Myocyte (in vitro differentiated cells): ENCODE results near the gene CD69. TPM values are rescaled to one million over a fixed set of nuclear protein-coding genes. Genes with fewer than 3 reads are reported as not detected.

ENCODE experiments used
- DNase-seq: peaks from one replicate; pipeline ENCODE4 v3.0.0-alpha.2; 2012; ENCODE audit warnings: low read depth
- total RNA-seq: library from RNA; depleted of rRNA; stranded (reverse); fragments of >200 nt; gene quantifications from 2 replicates; pipeline ENCODE4 v1.2.3, GENCODE V29; 2014

CD69 gene
- total RNA-seq, 1 donor from 2014 or later: not detected

- DNase-seq: no peak
Observed at GRCh38 chr12:9782547-9783382, 22.1 kb upstream of the CD69 start.

GRCh38 chr12:9781360-9781759, 20.7 kb upstream of the CD69 start:
- no peak for DNase-seq

- no peak for DNase-seq
Observed at GRCh38 chr12:9779209-9779608, 18.5 kb upstream of the CD69 start.

GRCh38 chr12:9776781-9777180, 16.1 kb upstream of the CD69 start:
- DNase-seq: no peak

GRCh38 chr12:9773216-9773877, 12.6 kb upstream of the CD69 start:
- no peak for DNase-seq

GRCh38 chr12:9763025-9763424, 2.3 kb upstream of the CD69 start:
- DNase-seq: no peak

- DNase-seq: no peak
Observed at GRCh38 chr12:9762369-9762768, 1.7 kb upstream of the CD69 start.

GRCh38 chr12:9761419-9761781, 699 bp upstream of the CD69 start:
- no peak for DNase-seq

- DNase-seq: no peak
Observed at GRCh38 chr12:9760120-9760519, 581 bp downstream of the CD69 start.

- DNase-seq: no peak
Observed at GRCh38 chr12:9759694-9760093, 1.0 kb downstream of the CD69 start.

GRCh38 chr12:9758119-9758518, 2.6 kb downstream of the CD69 start:
- no peak for DNase-seq

- no peak for DNase-seq
Observed at GRCh38 chr12:9757433-9758025, 3.2 kb downstream of the CD69 start.

GRCh38 chr12:9756706-9757105, 4.0 kb downstream of the CD69 start:
- DNase-seq: no peak

GRCh38 chr12:9756170-9756569, 4.5 kb downstream of the CD69 start:
- DNase-seq: no peak

GRCh38 chr12:9755567-9755966, 5.1 kb downstream of the CD69 start:
- no peak for DNase-seq

- DNase-seq: no peak
Observed at GRCh38 chr12:9755035-9755434, 5.7 kb downstream of the CD69 start.

GRCh38 chr12:9754099-9754927, 6.4 kb downstream of the CD69 start:
- no peak for DNase-seq

- DNase-seq: no peak
Observed at GRCh38 chr12:9753498-9753897, 7.2 kb downstream of the CD69 start.

- no peak for DNase-seq
Observed at GRCh38 chr12:9753073-9753472, 7.6 kb downstream of the CD69 start.

GRCh38 chr12:9752145-9752933, 8.4 kb downstream of the CD69 start:
- DNase-seq: no peak
